Fibroblast of skin of abdomen (primary cell): Measurements from ENCODE around the gene CDKAL1.
"Not testable (repeated sequence)": the region's sequence is repeated elsewhere in the genome, so short reads cannot be mapped to it uniquely, and the experiment has no call there.

ENCODE experiments used
- DNase-seq: peaks from one replicate; pipeline ENCODE4 v3.0.0-alpha.2; 2013

The CDKAL1 gene

GRCh38 chr6:20746805-20747558 is 212.7 kb downstream of the CDKAL1 start:
- no peak for DNase-seq

GRCh38 chr6:20747991-20748390 is 213.7 kb downstream of the CDKAL1 start:
- DNase-seq = no peak

- DNase-seq = peak; percentile 48
Measured at GRCh38 chr6:20751293-20751935, 217.2 kb downstream of the CDKAL1 start.

GRCh38 chr6:20755631-20756030 is 221.4 kb downstream of the CDKAL1 start:
- DNase-seq = peak; percentile 48

- not testable (repeated sequence) for DNase-seq
Measured at GRCh38 chr6:20756584-20757147, 222.4 kb downstream of the CDKAL1 start.

- DNase-seq = peak; percentile 53
Measured at GRCh38 chr6:20757761-20758160, 223.5 kb downstream of the CDKAL1 start.

GRCh38 chr6:20763296-20763695 is 229.0 kb downstream of the CDKAL1 start:
- no peak for DNase-seq

GRCh38 chr6:20769631-20770030 is 235.4 kb downstream of the CDKAL1 start:
- DNase-seq = no peak

GRCh38 chr6:20770773-20771172 is 236.5 kb downstream of the CDKAL1 start:
- DNase-seq = peak; percentile 13

GRCh38 chr6:20771409-20771808 is 237.2 kb downstream of the CDKAL1 start:
- DNase-seq = no peak

- DNase-seq = no peak
Measured at GRCh38 chr6:20773822-20774221, 239.6 kb downstream of the CDKAL1 start.

- no peak for DNase-seq
Measured at GRCh38 chr6:20775981-20776380, 241.7 kb downstream of the CDKAL1 start.

- DNase-seq = no peak
Measured at GRCh38 chr6:20777801-20778200, 243.5 kb downstream of the CDKAL1 start.

GRCh38 chr6:20778459-20778858 is 244.2 kb downstream of the CDKAL1 start:
- no peak for DNase-seq

GRCh38 chr6:20778912-20779311 is 244.7 kb downstream of the CDKAL1 start:
- no peak for DNase-seq

- DNase-seq = peak; percentile 23
Measured at GRCh38 chr6:20789162-20789561, 254.9 kb downstream of the CDKAL1 start.

- no peak for DNase-seq
Measured at GRCh38 chr6:20790032-20790791, 256.0 kb downstream of the CDKAL1 start.

- DNase-seq = no peak
Measured at GRCh38 chr6:20791074-20791473, 256.8 kb downstream of the CDKAL1 start.

GRCh38 chr6:20791944-20792343 is 257.7 kb downstream of the CDKAL1 start:
- DNase-seq = peak; percentile 45

- DNase-seq = no peak
Measured at GRCh38 chr6:20793174-20793573, 258.9 kb downstream of the CDKAL1 start.

GRCh38 chr6:20797597-20797996 is 263.3 kb downstream of the CDKAL1 start:
- no peak for DNase-seq

- no peak for DNase-seq
Measured at GRCh38 chr6:20800229-20800628, 266.0 kb downstream of the CDKAL1 start.

GRCh38 chr6:20800653-20801052 is 266.4 kb downstream of the CDKAL1 start:
- DNase-seq = no peak
